ENCODE results near the gene GFOD1. TPM values are rescaled to one million over a fixed set of nuclear protein-coding genes. Genes with fewer than 3 reads are reported as not detected.

The GFOD1 gene
- polyA plus RNA-seq, 2 of the 4 experiments (the other 2 are of a cell fraction), result 2.7 to 3.5 TPM

DNA sequence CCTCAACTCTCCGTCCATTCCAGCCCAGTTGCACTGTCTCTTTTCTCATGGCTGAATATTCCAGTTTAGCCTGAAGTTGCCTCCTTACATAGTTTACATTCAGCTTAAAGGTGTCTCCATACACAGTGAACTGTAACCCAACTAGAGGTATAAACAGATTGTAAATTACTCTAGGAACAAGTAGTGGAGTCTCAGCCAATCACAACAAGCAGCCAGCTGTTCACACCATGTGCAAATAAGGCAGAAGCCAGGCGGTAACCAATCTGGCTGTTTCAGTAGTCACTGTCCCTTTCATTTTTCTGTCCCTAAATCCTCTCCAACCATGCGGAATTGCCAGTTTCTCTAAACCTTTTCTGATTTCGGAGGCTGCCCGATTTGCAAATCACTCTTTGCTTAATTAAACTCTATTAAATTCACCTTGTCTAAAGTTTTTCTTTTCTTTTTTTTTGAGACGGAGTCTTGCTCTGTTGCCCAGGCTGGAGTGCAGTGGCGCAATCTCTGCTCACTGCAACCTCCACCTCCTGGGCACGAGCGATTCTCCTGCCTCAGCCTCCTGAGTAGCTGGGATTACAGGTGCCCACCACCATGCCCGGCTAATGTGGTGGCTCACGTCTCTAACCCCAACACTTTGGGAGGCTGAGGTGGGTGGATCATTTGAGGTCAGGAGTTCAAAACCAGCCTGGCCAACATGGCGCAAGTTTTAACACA is 37.6 kb upstream of the GFOD1 start:
- FAIRE-seq (no peak), DNase-seq (ENCODE audit: low read depth in 1 of 2, low spot score in 1 of 2) (no peak), ATAC-seq (no peak)
- H3K4me2 ChIP-seq, result no peak overlapping the region
- no peaks in the 10 kb centered on the region for H3K9me3 ChIP-seq
- WGBS (ENCODE audit: missing lambda C conversion rate), result 83% methylated on average over 10 of the region's 12 CpGs
- H3K4me3 ChIP-seq, result no peak overlapping the region
- CTCF ChIA-PET, result no interaction called here
- no peak overlapping the region for H3K27ac ChIP-seq
- H3K4me1 ChIP-seq, result no peaks in the 10 kb centered on the region
- TF ChIP-seq, protein P1, sequence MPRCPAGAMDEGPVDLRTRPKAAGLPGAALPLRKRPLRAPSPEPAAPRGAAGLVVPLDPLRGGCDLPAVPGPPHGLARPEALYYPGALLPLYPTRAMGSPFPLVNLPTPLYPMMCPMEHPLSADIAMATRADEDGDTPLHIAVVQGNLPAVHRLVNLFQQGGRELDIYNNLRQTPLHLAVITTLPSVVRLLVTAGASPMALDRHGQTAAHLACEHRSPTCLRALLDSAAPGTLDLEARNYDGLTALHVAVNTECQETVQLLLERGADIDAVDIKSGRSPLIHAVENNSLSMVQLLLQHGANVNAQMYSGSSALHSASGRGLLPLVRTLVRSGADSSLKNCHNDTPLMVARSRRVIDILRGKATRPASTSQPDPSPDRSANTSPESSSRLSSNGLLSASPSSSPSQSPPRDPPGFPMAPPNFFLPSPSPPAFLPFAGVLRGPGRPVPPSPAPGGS (IDR thresholded peaks at IDR 0.05), result no peak
- no peak for TF ChIP-seq PHF8 (IDR thresholded peaks at IDR 0.05; ENCODE audit: borderline replicate concordance, low read depth)
- POLR2A ChIA-PET, result no interaction called here

DNA sequence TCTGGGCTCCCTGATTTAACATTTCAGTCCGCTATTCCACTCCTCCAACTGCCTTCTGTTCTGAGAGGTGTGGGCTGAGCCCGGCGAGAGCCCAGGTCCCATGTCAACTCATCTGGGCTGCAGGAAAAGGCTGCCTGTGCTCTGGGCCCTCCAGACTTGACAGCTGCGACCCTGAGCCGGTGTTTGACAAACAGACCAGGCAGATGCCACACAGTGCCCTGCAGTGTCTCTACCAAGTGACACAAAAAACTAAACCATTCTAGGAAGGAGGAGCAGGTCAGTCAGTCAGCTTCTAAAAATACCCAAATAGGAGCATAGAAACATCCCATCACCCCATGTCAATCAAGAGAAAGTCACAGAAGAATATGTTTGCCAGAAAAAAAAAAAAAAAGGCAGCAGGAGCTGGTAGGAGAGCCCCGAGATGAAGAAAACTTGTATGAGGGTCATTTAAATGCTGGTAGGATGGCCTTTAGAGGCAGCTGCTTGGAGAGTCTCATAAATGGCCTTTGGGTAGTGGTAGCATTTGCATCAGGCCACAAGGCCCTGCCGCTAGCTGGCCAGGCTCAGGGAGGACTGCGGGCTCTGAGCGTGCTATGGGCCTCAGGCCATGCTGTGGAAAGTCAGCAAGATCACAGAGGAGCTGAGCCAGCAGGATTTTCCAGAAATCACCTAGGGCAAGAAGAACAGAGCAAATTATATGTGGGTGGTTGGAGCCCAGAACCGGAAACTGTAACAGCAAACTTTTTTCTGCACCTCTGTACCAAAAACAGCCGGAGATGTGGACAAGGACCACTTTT is 36.6 kb upstream of the GFOD1 start:
- WGBS (ENCODE audit: missing lambda C conversion rate), result 86% methylated on average over 11 of the region's 11 CpGs
- FAIRE-seq (no peak), ATAC-seq (no peak), DNase-seq (ENCODE audit: low read depth in 1 of 2, low spot score in 1 of 2) (no peak)
- TF ChIP-seq TFCP2L1 (CRISPR knock-in tag; IDR thresholded peaks at IDR 0.05), result no peak
- TF ChIP-seq HDAC2 (IDR thresholded peaks at IDR 0.05), result no peak
- TF ChIP-seq ZC3H11A (IDR thresholded peaks at IDR 0.05), result no peak
- no peak for TF ChIP-seq MYC (IDR thresholded peaks at IDR 0.05; ENCODE audit: borderline replicate concordance, low read length)
- no peak for TF ChIP-seq FOXS1 (CRISPR knock-in tag; IDR thresholded peaks at IDR 0.05)
- TF ChIP-seq RFX5 (IDR thresholded peaks at IDR 0.05), result no peak
- no peak for TF ChIP-seq RCOR1 (IDR thresholded peaks at IDR 0.05; ENCODE audit: low read depth, low read length)
- no peak for TF ChIP-seq ELK1 (IDR thresholded peaks at IDR 0.05; ENCODE audit: low read depth, low read length)
- no peak for TF ChIP-seq HES2 (IDR thresholded peaks at IDR 0.05)
- TF ChIP-seq, protein P2, sequence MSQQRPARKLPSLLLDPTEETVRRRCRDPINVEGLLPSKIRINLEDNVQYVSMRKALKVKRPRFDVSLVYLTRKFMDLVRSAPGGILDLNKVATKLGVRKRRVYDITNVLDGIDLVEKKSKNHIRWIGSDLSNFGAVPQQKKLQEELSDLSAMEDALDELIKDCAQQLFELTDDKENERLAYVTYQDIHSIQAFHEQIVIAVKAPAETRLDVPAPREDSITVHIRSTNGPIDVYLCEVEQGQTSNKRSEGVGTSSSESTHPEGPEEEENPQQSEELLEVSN (IDR thresholded peaks at IDR 0.05; ENCODE audit: borderline replicate concordance, low read depth), result no peak
- TF ChIP-seq FOSB (CRISPR knock-in tag; IDR thresholded peaks at IDR 0.05), result no peak
- TF ChIP-seq GATA3 (IDR thresholded peaks at IDR 0.05; ENCODE audit: borderline replicate concordance), result no peak
- no peak for TF ChIP-seq SMC3 (IDR thresholded peaks at IDR 0.05)
- TF ChIP-seq, protein P1 (IDR thresholded peaks at IDR 0.05), result no peak
- no peak for TF ChIP-seq POLR2AphosphoS2 (conservative IDR thresholded peaks at IDR 0.05; ENCODE audit: low read length)
- no peak for TF ChIP-seq RARB (CRISPR knock-in tag; IDR thresholded peaks at IDR 0.05)
- TF ChIP-seq ESRRA (IDR thresholded peaks at IDR 0.05; ENCODE audit: borderline replicate concordance, low read length), result no peak
- TF ChIP-seq ATOH8 (CRISPR knock-in tag; IDR thresholded peaks at IDR 0.05; ENCODE audit: low read depth), result no peak
- no peak for TF ChIP-seq NPAS2 (CRISPR knock-in tag; IDR thresholded peaks at IDR 0.05; ENCODE audit: borderline replicate concordance)
- no peak for TF ChIP-seq CHD4 (IDR thresholded peaks at IDR 0.05; ENCODE audit: borderline replicate concordance)
- Histone ChIP-seq H3K27ac (no peak overlapping the region), H3K4me1 (no peaks in the 10 kb centered on the region), H3K9me3 (no peaks in the 10 kb centered on the region), H3K4me3 (no peak overlapping the region), H3K4me2 (no peak overlapping the region)
- ChIA-PET CTCF (interaction anchor here (0.7 kb wide), 1 partner anchor 14 kb away, joined by 3 read pairs; no protein-coding TSS in a partner anchor), POLR2A (no interaction called here)

Measured in A549 (cell line).